ENCODE results near the gene TSPYL6.

- TF ChIP-seq CTCF (IDR thresholded peaks at IDR 0.05) (no peak), POLR2A (IDR thresholded peaks at IDR 0.05) (no peak)
Measured at GRCh38 chr2:54271843-54272627, 16.0 kb upstream of the TSPYL6 start.
